ENCODE results near the gene DKK3. TPM values are rescaled to one million over a fixed set of nuclear protein-coding genes. Genes with fewer than 3 reads are reported as not detected.

Gene DKK3
- total and polyA plus RNA-seq, 2 of the 13 experiments (the other 11 are each of a cell fraction or from before 2014, with no cell fraction given) = 0.09 to 0.67 TPM

GRCh38 chr11:11948242-11948947 lies 60.0 kb downstream of the DKK3 start (continued):
- TF ChIP-seq HNF4G (IDR thresholded peaks at IDR 0.05; ENCODE audit: borderline replicate concordance, low read depth, low read length) (no peak), HNF4G (CRISPR knock-in tag; IDR thresholded peaks at IDR 0.05; ENCODE audit: borderline replicate concordance, low read depth) (no peak), ASH2L (IDR thresholded peaks at IDR 0.05; ENCODE audit: insufficient read length, low read depth, low read length) (no peak), MED13 (CRISPR knock-in tag; IDR thresholded peaks at IDR 0.05) (no peak), MAFK (conservative IDR thresholded peaks at IDR 0.05 in 1 of 2, IDR thresholded peaks at IDR 0.05 in 1 of 2; ENCODE audit: low read length in 2 of 2) (peak; percentile 65 to 74), ZNF496 (CRISPR knock-in tag; IDR thresholded peaks at IDR 0.05; ENCODE audit: insufficient replicate concordance) (no peak), ZMYM2 (CRISPR knock-in tag; IDR thresholded peaks at IDR 0.05) (no peak), ZNF691 (CRISPR knock-in tag; IDR thresholded peaks at IDR 0.05; ENCODE audit: borderline replicate concordance, low read depth) (no peak), ZNF382 (CRISPR knock-in tag; IDR thresholded peaks at IDR 0.05; ENCODE audit: borderline replicate concordance) (no peak), REL (CRISPR knock-in tag; conservative IDR thresholded peaks at IDR 0.05) (no peak), ZNF564 (CRISPR knock-in tag; IDR thresholded peaks at IDR 0.05) (no peak)

DNA sequence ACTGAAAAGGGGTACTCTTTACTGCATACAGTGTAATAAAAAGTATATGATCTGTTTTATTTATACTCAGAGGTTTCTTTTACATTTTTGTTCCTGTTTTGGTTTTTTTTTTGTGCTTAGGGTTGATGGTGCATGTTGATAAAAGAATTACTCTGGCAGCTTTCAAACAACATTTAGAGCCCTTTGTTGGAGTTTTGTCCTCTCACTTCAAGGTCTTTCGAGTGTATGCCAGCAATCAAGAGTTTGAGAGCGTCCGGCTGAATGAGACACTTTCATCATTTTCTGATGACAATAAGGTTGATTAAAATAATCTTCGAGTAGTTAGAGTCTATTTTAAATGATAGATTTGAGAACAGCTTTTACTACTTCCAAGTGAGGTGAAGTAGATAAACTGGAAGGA lies 60.6 kb downstream of the DKK3 start:
- WGBS (ENCODE audit: low lambda C conversion rate) = 80% methylated on average over 4 of the region's 4 CpGs
- H3K4me1 ChIP-seq (ENCODE audit: insufficient read depth, low read length) = peaks cover 17% of the 10 kb centered on the region
- ChIA-PET POLR2A (interaction anchor here (0.7 kb wide), 1 partner anchor 56 kb away, joined by 3 read pairs; no protein-coding TSS in a partner anchor), CTCF (ENCODE audit: low intra/inter-chr PET ratio, low total read pairs) (no interaction called here)
- H2AFZ ChIP-seq (ENCODE audit: low read length) = no peak overlapping the region
- no peak overlapping the region for H3K9ac ChIP-seq (ENCODE audit: insufficient read depth, low read depth, low read length)
- FAIRE-seq (no peak), DNase-seq (ENCODE audit: low spot score) (no peak), ATAC-seq (no peak)
- no peaks in the 10 kb centered on the region for H3K27me3 ChIP-seq (ENCODE audit: control insufficient read depth in 1 of 2, insufficient read depth in 2 of 2, low read length in 2 of 2)
- H3K4me2 ChIP-seq (ENCODE audit: low read depth, low read length) = no peak overlapping the region
- no peak overlapping the region for H3K27ac ChIP-seq (ENCODE audit: extremely low read length, insufficient read depth, low read length)
- intact Hi-C loops (cut with micrococcal nuclease; ENCODE audit: unreplicated experiment) (no loop called here), in situ Hi-C loops (cut with HindIII; ENCODE audit: extremely low pct_ligation_motif_present, low pct_unique_long_range_greater_than_20kb) (no loop called here)
- H3K9me3 ChIP-seq (ENCODE audit: low read length) = no peaks in the 10 kb centered on the region
- no peak for TF ChIP-seq ZNF446 (CRISPR knock-in tag; IDR thresholded peaks at IDR 0.05)
- TF ChIP-seq ZBTB7A (CRISPR knock-in tag; IDR thresholded peaks at IDR 0.05) = no peak
- no peak for TF ChIP-seq NR2F2 (IDR thresholded peaks at IDR 0.05; ENCODE audit: borderline replicate concordance, low read depth)
- TF ChIP-seq ZNF432 (CRISPR knock-in tag; IDR thresholded peaks at IDR 0.05; ENCODE audit: borderline replicate concordance) = no peak
- BruUV-seq (replicated peaks) = no TSS peak
- peaks cover 3% of the 10 kb centered on the region; the same call in 1 of the 2 replicates for H4K20me1 ChIP-seq (ENCODE audit: insufficient read depth, low read length)
- no peak overlapping the region for H3K4me3 ChIP-seq (replicated peaks in 1 of 3; ENCODE audit: insufficient read depth in 1 of 3, low read depth in 2 of 3, low read length in 3 of 3)
- H3K79me2 ChIP-seq (ENCODE audit: insufficient read depth, low read length) = no peaks in the 10 kb centered on the region
- H3K36me3 ChIP-seq (replicated peaks in 1 of 2; ENCODE audit: control insufficient read depth in 1 of 2, insufficient read depth in 2 of 2, low read length in 2 of 2) = peaks cover 4 to 25% of the 10 kb centered on the region in 2 experiments; a peak in 4 of 5 replicates

Data from HepG2 (cell line).